Measurements from ENCODE around the gene CRAMP1. TPM values are rescaled to one million over a fixed set of nuclear protein-coding genes. Genes with fewer than 3 reads are reported as not detected.

CRAMP1 gene
- total and polyA plus RNA-seq, 2 donors = 4.7 to 12.2 TPM

GRCh38 chr16:1674306-1674705, 62.1 kb downstream of the CRAMP1 start:
- no peaks in the 10 kb centered on the region for H3K9me3 ChIP-seq (ENCODE audit: control insufficient read depth in 2 of 2, insufficient read depth in 1 of 2, low read length in 1 of 2)
- no peak overlapping the region for H3K4me3 ChIP-seq (ENCODE audit: low read length in 2 of 2)
- no peak for DNase-seq (ENCODE audit: low read depth in 6 of 9, low spot score in 9 of 9)
- no peak overlapping the region for H3K27ac ChIP-seq (ENCODE audit: low read depth in 1 of 2, low read length in 1 of 2)
- no peaks in the 10 kb centered on the region for H3K27me3 ChIP-seq (ENCODE audit: control insufficient read depth in 2 of 2, insufficient read depth in 1 of 2, low read length in 1 of 2)
- H3K36me3 ChIP-seq (ENCODE audit: control insufficient read depth in 2 of 2, insufficient read depth in 2 of 2, low read length in 1 of 2) = peaks cover 62 to 64% of the 10 kb centered on the region in 2 donors
- WGBS = 97% methylated on average over 7 of the region's 7 CpGs
- H3K4me1 ChIP-seq (ENCODE audit: control insufficient read depth in 2 of 2, insufficient read depth in 2 of 2, low read length in 2 of 2) = peaks cover 4 to 14% of the 10 kb centered on the region in 2 donors

GRCh38 chr16:1674751-1675664, 62.8 kb downstream of the CRAMP1 start:
- H3K36me3 ChIP-seq (ENCODE audit: control insufficient read depth in 2 of 2, insufficient read depth in 2 of 2, low read length in 1 of 2) = peaks cover 55 to 59% of the 10 kb centered on the region in 2 donors
- no peaks in the 10 kb centered on the region for H3K9me3 ChIP-seq (ENCODE audit: control insufficient read depth in 2 of 2, insufficient read depth in 1 of 2, low read length in 1 of 2)
- H3K27ac ChIP-seq (ENCODE audit: low read depth in 1 of 2, low read length in 1 of 2) = no peak overlapping the region
- WGBS = 97% methylated on average over 19 of the region's 19 CpGs
- H3K4me3 ChIP-seq (ENCODE audit: low read length in 2 of 2) = no peak overlapping the region
- H3K27me3 ChIP-seq (ENCODE audit: control insufficient read depth in 2 of 2, insufficient read depth in 1 of 2, low read length in 1 of 2) = no peaks in the 10 kb centered on the region
- H3K4me1 ChIP-seq (ENCODE audit: control insufficient read depth in 2 of 2, insufficient read depth in 2 of 2, low read length in 2 of 2) = peaks cover 4 to 21% of the 10 kb centered on the region in 2 donors
- DNase-seq (ENCODE audit: low read depth in 6 of 9, low spot score in 9 of 9) = no peak

DNA sequence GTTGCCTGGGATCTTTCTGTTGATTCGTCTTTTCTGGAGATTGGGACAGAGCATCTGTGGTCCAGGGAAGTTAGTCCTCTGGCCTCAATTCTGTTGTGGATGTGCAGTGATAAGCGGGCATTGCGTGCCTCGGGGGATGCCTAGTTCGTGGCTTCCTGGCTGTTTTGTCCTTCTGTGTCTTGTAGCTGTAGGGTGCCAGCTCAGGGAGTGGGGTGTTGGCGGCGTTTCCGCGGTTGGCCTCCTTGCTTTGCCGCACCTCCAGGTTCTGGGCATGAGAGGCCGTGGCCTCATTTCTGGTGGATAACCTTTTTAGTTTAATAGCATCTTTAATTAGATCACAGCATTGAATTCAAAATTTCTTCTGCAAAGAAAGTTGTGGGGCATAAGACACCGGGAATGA, 64.5 kb downstream of the CRAMP1 start:
- H3K4me1 ChIP-seq (ENCODE audit: control insufficient read depth in 2 of 2, insufficient read depth in 2 of 2, low read length in 2 of 2) = peaks cover 4 to 31% of the 10 kb centered on the region in 2 donors
- no peaks in the 10 kb centered on the region for H3K9me3 ChIP-seq (ENCODE audit: control insufficient read depth in 2 of 2, insufficient read depth in 1 of 2, low read length in 1 of 2)
- peaks cover 48 to 49% of the 10 kb centered on the region in 2 donors for H3K36me3 ChIP-seq (ENCODE audit: control insufficient read depth in 2 of 2, insufficient read depth in 2 of 2, low read length in 1 of 2)
- H3K27ac ChIP-seq (ENCODE audit: low read depth in 1 of 2, low read length in 1 of 2) = no peak overlapping the region
- no peak overlapping the region for H3K4me3 ChIP-seq (ENCODE audit: low read length in 2 of 2)
- no peak for DNase-seq (ENCODE audit: low read depth in 6 of 9, low spot score in 9 of 9)
- 98% methylated on average over 12 of the region's 12 CpGs for WGBS
- H3K27me3 ChIP-seq (ENCODE audit: control insufficient read depth in 2 of 2, insufficient read depth in 1 of 2, low read length in 1 of 2) = no peaks in the 10 kb centered on the region

- Histone ChIP-seq H3K4me3 (ENCODE audit: low read length in 2 of 2) (no peak overlapping the region), H3K27me3 (ENCODE audit: control insufficient read depth in 2 of 2, insufficient read depth in 1 of 2, low read length in 1 of 2) (no peaks in the 10 kb centered on the region), H3K27ac (ENCODE audit: low read depth in 1 of 2, low read length in 1 of 2) (peak overlapping the region in 1 of 2 donors; percentile 65), H3K36me3 (ENCODE audit: control insufficient read depth in 2 of 2, insufficient read depth in 2 of 2, low read length in 1 of 2) (peaks cover 42% of the 10 kb centered on the region in 2 donors), H3K9me3 (ENCODE audit: control insufficient read depth in 2 of 2, insufficient read depth in 1 of 2, low read length in 1 of 2) (no peaks in the 10 kb centered on the region), H3K4me1 (ENCODE audit: control insufficient read depth in 2 of 2, insufficient read depth in 2 of 2, low read length in 2 of 2) (peaks cover 4 to 31% of the 10 kb centered on the region in 2 donors)
- 90% methylated on average over 18 of the region's 18 CpGs for WGBS
- peak in 1 of 9 donors; percentile 32 for DNase-seq (ENCODE audit: low read depth in 6 of 9, low spot score in 9 of 9)
These were observed 65.2 kb downstream of the CRAMP1 start for GRCh38 chr16:1677339-1677738.

DNA sequence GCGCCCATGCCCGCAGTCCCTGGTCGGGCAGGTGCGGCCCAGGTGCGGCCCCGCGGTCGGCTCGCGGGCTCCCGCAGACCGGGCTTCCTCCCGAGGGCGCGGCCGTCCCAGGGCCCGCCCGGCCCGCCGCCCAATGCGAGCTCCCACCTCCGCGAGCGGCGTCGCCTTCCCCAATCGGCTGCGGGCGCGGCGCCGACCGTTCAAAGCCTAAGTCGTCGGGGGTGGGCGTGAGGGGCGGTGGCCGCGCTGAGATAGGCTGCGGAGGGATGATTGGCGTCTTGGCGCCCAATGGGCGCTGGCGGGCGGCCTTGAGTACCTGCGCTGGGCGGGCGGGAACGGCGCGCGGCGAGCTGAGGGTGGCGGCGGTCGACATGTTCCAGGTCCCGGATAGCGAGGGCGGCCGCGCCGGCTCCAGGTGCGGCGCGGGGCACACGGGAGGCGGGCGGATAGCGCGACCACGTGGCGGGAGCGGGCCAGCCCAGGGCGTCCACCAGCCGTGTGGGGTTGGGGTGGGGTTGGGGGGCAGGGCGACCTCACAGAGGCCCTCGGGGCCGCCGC, 65.9 kb downstream of the CRAMP1 start, which contains the start of gene JPT2:
JPT2 (plus strand) TSS at position 338 of the 558 bp plus-strand sequence; CDS start at position 372, 34 bp downstream.
- peak within 1 kb of the TSS; percentile 60 to 79 for H3K4me3 ChIP-seq (ENCODE audit: low read length in 2 of 2)
- peaks cover 4 to 31% of the 10 kb centered on the region in 2 donors for H3K4me1 ChIP-seq (ENCODE audit: control insufficient read depth in 2 of 2, insufficient read depth in 2 of 2, low read length in 2 of 2)
- DNase-seq (ENCODE audit: low read depth in 6 of 9, low spot score in 9 of 9) = peak; percentile 87 to 98 (median 96)
- under 1% methylated on average over 79 of the region's 79 CpGs for WGBS
- H3K27me3 ChIP-seq (ENCODE audit: control insufficient read depth in 2 of 2, insufficient read depth in 1 of 2, low read length in 1 of 2) = no peaks in the 10 kb centered on the region
- H3K9me3 ChIP-seq (ENCODE audit: control insufficient read depth in 2 of 2, insufficient read depth in 1 of 2, low read length in 1 of 2) = no peaks in the 10 kb centered on the region
- H3K27ac ChIP-seq (ENCODE audit: low read depth in 1 of 2, low read length in 1 of 2) = peak within 1 kb of the TSS; percentile 58 to 65
- peaks cover 35 to 36% of the 10 kb centered on the region in 2 donors for H3K36me3 ChIP-seq (ENCODE audit: control insufficient read depth in 2 of 2, insufficient read depth in 2 of 2, low read length in 1 of 2)

DNA sequence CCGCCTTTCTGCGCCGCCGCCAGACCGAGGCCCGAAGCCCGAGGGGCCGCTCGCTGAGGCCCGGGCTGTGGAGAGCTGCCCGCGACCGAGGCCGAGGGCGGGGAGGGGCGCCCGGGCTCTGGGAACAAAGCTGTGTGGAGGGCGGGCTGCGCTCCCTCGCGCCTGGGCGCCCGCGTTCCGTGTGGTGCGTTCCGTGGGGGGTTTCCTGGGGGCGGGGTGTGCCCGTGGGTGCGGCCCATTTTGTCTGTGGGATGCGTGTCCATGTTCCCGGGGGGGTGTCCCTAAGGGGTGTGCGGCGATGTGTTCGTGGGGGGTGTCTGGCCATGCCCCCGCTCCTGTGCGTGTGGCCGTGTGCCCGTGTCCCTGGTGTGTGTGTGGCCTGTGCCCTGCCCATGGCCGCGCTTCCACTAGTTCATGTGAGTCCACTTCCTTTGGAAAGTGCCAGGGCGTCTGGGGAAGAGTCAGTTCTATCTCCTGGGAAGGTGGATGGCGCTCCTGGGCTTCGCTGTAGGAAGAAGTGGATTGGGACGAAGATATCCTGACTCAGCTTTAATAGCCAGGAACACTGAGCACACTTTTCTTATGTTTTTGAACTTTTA, 66.4 kb downstream of the CRAMP1 start:
- WGBS = 1% methylated on average over 45 of the region's 45 CpGs
- H3K9me3 ChIP-seq (ENCODE audit: control insufficient read depth in 2 of 2, insufficient read depth in 1 of 2, low read length in 1 of 2) = no peaks in the 10 kb centered on the region

GRCh38 chr16:1680361-1680760, 68.2 kb downstream of the CRAMP1 start:
- 95% methylated on average over 14 of the region's 14 CpGs for WGBS
- Histone ChIP-seq H3K27ac (ENCODE audit: low read depth in 1 of 2, low read length in 1 of 2) (no peak overlapping the region), H3K27me3 (ENCODE audit: control insufficient read depth in 2 of 2, insufficient read depth in 1 of 2, low read length in 1 of 2) (no peaks in the 10 kb centered on the region), H3K4me1 (ENCODE audit: control insufficient read depth in 2 of 2, insufficient read depth in 2 of 2, low read length in 2 of 2) (peaks cover 4 to 31% of the 10 kb centered on the region in 2 donors), H3K36me3 (ENCODE audit: control insufficient read depth in 2 of 2, insufficient read depth in 2 of 2, low read length in 1 of 2) (peaks cover 28 to 29% of the 10 kb centered on the region in 2 donors), H3K9me3 (ENCODE audit: control insufficient read depth in 2 of 2, insufficient read depth in 1 of 2, low read length in 1 of 2) (no peaks in the 10 kb centered on the region), H3K4me3 (ENCODE audit: low read length in 2 of 2) (no peak overlapping the region)
- no peak for DNase-seq (ENCODE audit: low read depth in 6 of 9, low spot score in 9 of 9)

More for the DNA sequence above, 66.4 kb downstream of the CRAMP1 start:
- Histone ChIP-seq H3K27ac (ENCODE audit: low read depth in 1 of 2, low read length in 1 of 2) (peak overlapping the region; percentile 58 to 62), H3K4me3 (ENCODE audit: low read length in 2 of 2) (peak overlapping the region; percentile 60 to 79), H3K36me3 (ENCODE audit: control insufficient read depth in 2 of 2, insufficient read depth in 2 of 2, low read length in 1 of 2) (peaks cover 35% of the 10 kb centered on the region in 2 donors), H3K4me1 (ENCODE audit: control insufficient read depth in 2 of 2, insufficient read depth in 2 of 2, low read length in 2 of 2) (peaks cover 4 to 31% of the 10 kb centered on the region in 2 donors), H3K27me3 (ENCODE audit: control insufficient read depth in 2 of 2, insufficient read depth in 1 of 2, low read length in 1 of 2) (no peaks in the 10 kb centered on the region)
- DNase-seq (ENCODE audit: low read depth in 6 of 9, low spot score in 9 of 9) = peak in 4 of 9 donors; percentile 15 to 41 (median 28)

- H3K27ac ChIP-seq (ENCODE audit: low read depth in 1 of 2, low read length in 1 of 2) = no peak overlapping the region
- 92% methylated on average over 10 of the region's 10 CpGs for WGBS
- H3K4me3 ChIP-seq (ENCODE audit: low read length in 2 of 2) = no peak overlapping the region
- no peaks in the 10 kb centered on the region for H3K9me3 ChIP-seq (ENCODE audit: control insufficient read depth in 2 of 2, insufficient read depth in 1 of 2, low read length in 1 of 2)
- DNase-seq (ENCODE audit: low read depth in 6 of 9, low spot score in 9 of 9) = no peak
- H3K4me1 ChIP-seq (ENCODE audit: control insufficient read depth in 2 of 2, insufficient read depth in 2 of 2, low read length in 2 of 2) = peaks cover 4 to 31% of the 10 kb centered on the region in 2 donors
- no peaks in the 10 kb centered on the region for H3K27me3 ChIP-seq (ENCODE audit: control insufficient read depth in 2 of 2, insufficient read depth in 1 of 2, low read length in 1 of 2)
- peaks cover 29% of the 10 kb centered on the region in 2 donors for H3K36me3 ChIP-seq (ENCODE audit: control insufficient read depth in 2 of 2, insufficient read depth in 2 of 2, low read length in 1 of 2)
These were observed 68.9 kb downstream of the CRAMP1 start for GRCh38 chr16:1681032-1681431.

Measured in thymus (tissue), 11 donors.